NCI-H226 (cell line): ENCODE results near the gene PFN2.
"Not testable (repeated sequence)": the region's sequence is repeated elsewhere in the genome, so short reads cannot be mapped to it uniquely, and the experiment has no call there.

ENCODE experiments used
- DNase-seq: peaks from one replicate; pipeline ENCODE4 v3.0.0-alpha.2; 2015

Gene PFN2

GRCh38 chr3:149970716-149971402, at the start of gene PFN2:
PFN2 (minus strand) TSS chr3:149970895; CDS start chr3:149970856, 39 bp downstream.
- DNase-seq = peak; percentile 66

- DNase-seq = no peak
Measured at GRCh38 chr3:150015901-150016300, 45.2 kb upstream of the PFN2 start.

GRCh38 chr3:150014782-150015181, 44.1 kb upstream of the PFN2 start:
- no peak for DNase-seq

- DNase-seq = no peak
Measured at GRCh38 chr3:150013801-150014200, 43.1 kb upstream of the PFN2 start.

GRCh38 chr3:150006794-150007193, 36.1 kb upstream of the PFN2 start:
- no peak for DNase-seq

- peak; percentile 9 for DNase-seq
Measured at GRCh38 chr3:150005243-150006112, 34.8 kb upstream of the PFN2 start.

- DNase-seq = no peak
Measured at GRCh38 chr3:150000641-150001040, 29.9 kb upstream of the PFN2 start.

- no peak for DNase-seq
Measured at GRCh38 chr3:149999421-149999820, 28.7 kb upstream of the PFN2 start.

GRCh38 chr3:149998946-149999345, 28.3 kb upstream of the PFN2 start:
- DNase-seq = no peak

- no peak for DNase-seq
Measured at GRCh38 chr3:149992416-149993058, 21.8 kb upstream of the PFN2 start.

- DNase-seq = no peak
Measured at GRCh38 chr3:149990423-149990948, 19.8 kb upstream of the PFN2 start.

GRCh38 chr3:149989307-149989706, 18.6 kb upstream of the PFN2 start:
- DNase-seq = no peak

- DNase-seq = no peak
Measured at GRCh38 chr3:149983628-149984027, 12.9 kb upstream of the PFN2 start.

- DNase-seq = not testable (repeated sequence)
Measured at GRCh38 chr3:149983053-149983452, 12.4 kb upstream of the PFN2 start.

GRCh38 chr3:149981979-149982378, 11.3 kb upstream of the PFN2 start:
- not testable (repeated sequence) for DNase-seq

GRCh38 chr3:149977386-149977785, 6.7 kb upstream of the PFN2 start:
- DNase-seq = peak; percentile 76

GRCh38 chr3:149975919-149976318, 5.2 kb upstream of the PFN2 start:
- DNase-seq = no peak

GRCh38 chr3:149971403-149972075, 844 bp upstream of the PFN2 start:
- peak; percentile 27 for DNase-seq

- DNase-seq = peak; percentile 62
Measured at GRCh38 chr3:149969940-149970715, 567 bp downstream of the PFN2 start.

- peak; percentile 77 for DNase-seq
Measured at GRCh38 chr3:149969110-149969939, 1.4 kb downstream of the PFN2 start.

GRCh38 chr3:149968216-149968615, 2.5 kb downstream of the PFN2 start:
- no peak for DNase-seq
